Stimulated activated CD4-positive, alpha-beta T cell treated with anti-CD3 and anti-CD28 coated beads, TNF-alpha, amount 100 ng/mL, for 4 hours (primary cell): ENCODE data around the gene RDH8.

Experiments used
- DNase-seq, 3 experiments: peaks; one replicate each; pipeline ENCODE4 v3.0.0-alpha.2; 2020; ENCODE audit warnings: low read depth in 3 of 3

Gene RDH8

GRCh38 chr19:10037367-10037766, 24.1 kb downstream of the RDH8 start:
- no peak for DNase-seq

- DNase-seq, result no peak
These were observed 24.5 kb downstream of the RDH8 start for GRCh38 chr19:10037809-10038208.

GRCh38 chr19:10043286-10043927, 30.1 kb downstream of the RDH8 start:
- DNase-seq, result no peak

- no peak for DNase-seq
These were observed 31.1 kb downstream of the RDH8 start for GRCh38 chr19:10044390-10044789.

GRCh38 chr19:10045371-10045770, 32.1 kb downstream of the RDH8 start:
- no peak for DNase-seq

GRCh38 chr19:10049626-10050025, 36.3 kb downstream of the RDH8 start:
- no peak for DNase-seq

GRCh38 chr19:10052602-10053360, 39.5 kb downstream of the RDH8 start:
- no peak for DNase-seq

GRCh38 chr19:10061717-10062310, 48.5 kb downstream of the RDH8 start:
- DNase-seq, result no peak

- no peak for DNase-seq
These were observed 54.9 kb downstream of the RDH8 start for GRCh38 chr19:10068205-10068604.

- DNase-seq, result no peak
These were observed 55.8 kb downstream of the RDH8 start for GRCh38 chr19:10069046-10069445.

- no peak for DNase-seq
These were observed 57.6 kb downstream of the RDH8 start for GRCh38 chr19:10070730-10071446.
